ENCODE measurements around the gene FOXO3.
A peak's percentile ranks its signal among the peaks of the same experiment; 100 is the strongest.

The FOXO3 gene

GRCh38 chr6:108524528-108525248 is 36.0 kb upstream of the FOXO3 start:
- peaks cover 2% of the 10 kb centered on the region for H3K4me1 ChIP-seq (ENCODE audit: control insufficient read depth, insufficient read depth, low read depth, low read length)
- no peak overlapping the region for H3K27ac ChIP-seq (ENCODE audit: low read length, poor library complexity, severe bottlenecking)
- no peak overlapping the region for H3K18ac ChIP-seq (ENCODE audit: low read depth in 1 of 2, low read length in 2 of 2)
- no peaks in the 10 kb centered on the region for H3K27me3 ChIP-seq (ENCODE audit: control insufficient read depth in 1 of 2, insufficient read depth in 1 of 2, low read length in 2 of 2)
- H3K4ac ChIP-seq (ENCODE audit: low read depth in 1 of 2, low read length in 2 of 2), result no peak overlapping the region
- no peak overlapping the region for H2BK12ac ChIP-seq (ENCODE audit: low read length in 2 of 2)
- no peak overlapping the region for H4K91ac ChIP-seq (ENCODE audit: low read length)
- H3K79me1 ChIP-seq (replicated peaks; ENCODE audit: low read length, poor library complexity, severe bottlenecking), result no peaks in the 10 kb centered on the region
- no peak overlapping the region for H3K4me3 ChIP-seq (ENCODE audit: insufficient read depth in 1 of 2, low read depth in 1 of 2, low read length in 2 of 2)
- H3K36me3 ChIP-seq (ENCODE audit: control insufficient read depth in 1 of 2, insufficient read depth in 2 of 2, low read depth in 1 of 2, low read length in 2 of 2), result peaks cover 0 to 9% of the 10 kb centered on the region in 2 experiments
- no peak overlapping the region for H2AFZ ChIP-seq (ENCODE audit: low read depth, low read length)
- no peak overlapping the region for H3K23ac ChIP-seq (ENCODE audit: low read length in 2 of 2)
- no peak overlapping the region for H4K8ac ChIP-seq (ENCODE audit: low read length)
- H3K4me2 ChIP-seq (ENCODE audit: low read length, poor library complexity, severe bottlenecking), result no peak overlapping the region
- no peak overlapping the region for H2BK5ac ChIP-seq (ENCODE audit: low read depth, low read length, poor library complexity, severe bottlenecking)
- DNase-seq, result peak; percentile 7
- H2BK120ac ChIP-seq (ENCODE audit: low read depth, low read length), result no peak overlapping the region
- no peak overlapping the region for H3K9ac ChIP-seq (ENCODE audit: low read length)
- no peak overlapping the region for H2BK15ac ChIP-seq (ENCODE audit: low read depth, poor library complexity, severe bottlenecking)
- H3K9me3 ChIP-seq (ENCODE audit: control insufficient read depth, low read length), result no peaks in the 10 kb centered on the region
- H3K14ac ChIP-seq (ENCODE audit: low read length in 2 of 2), result no peak overlapping the region
- WGBS, result 66% methylated on average over 4 of the region's 5 CpGs
- H2AK5ac ChIP-seq (ENCODE audit: low read length, severe bottlenecking), result peak overlapping the region; percentile 70

- Histone ChIP-seq H3K4ac (ENCODE audit: low read depth in 1 of 2, low read length in 2 of 2) (no peak overlapping the region), H2AK5ac (ENCODE audit: low read length, severe bottlenecking) (no peak overlapping the region), H3K27ac (ENCODE audit: low read length, poor library complexity, severe bottlenecking) (no peak overlapping the region), H3K4me2 (ENCODE audit: low read length, poor library complexity, severe bottlenecking) (no peak overlapping the region), H3K27me3 (ENCODE audit: control insufficient read depth in 1 of 2, insufficient read depth in 1 of 2, low read length in 2 of 2) (no peaks in the 10 kb centered on the region), H3K36me3 (ENCODE audit: control insufficient read depth in 1 of 2, insufficient read depth in 2 of 2, low read depth in 1 of 2, low read length in 2 of 2) (peaks cover 0 to 3% of the 10 kb centered on the region in 2 experiments), H2BK15ac (ENCODE audit: low read depth, poor library complexity, severe bottlenecking) (no peak overlapping the region), H2BK120ac (ENCODE audit: low read depth, low read length) (no peak overlapping the region), H3K14ac (ENCODE audit: low read length in 2 of 2) (no peak overlapping the region), H4K91ac (ENCODE audit: low read length) (no peak overlapping the region), H3K79me1 (replicated peaks; ENCODE audit: low read length, poor library complexity, severe bottlenecking) (no peaks in the 10 kb centered on the region), H2AFZ (ENCODE audit: low read depth, low read length) (no peak overlapping the region), H3K18ac (ENCODE audit: low read depth in 1 of 2, low read length in 2 of 2) (no peak overlapping the region), H3K4me1 (ENCODE audit: control insufficient read depth, insufficient read depth, low read depth, low read length) (peaks cover 2% of the 10 kb centered on the region), H3K4me3 (ENCODE audit: insufficient read depth in 1 of 2, low read depth in 1 of 2, low read length in 2 of 2) (no peak overlapping the region), H2BK5ac (ENCODE audit: low read depth, low read length, poor library complexity, severe bottlenecking) (no peak overlapping the region), H2BK12ac (ENCODE audit: low read length in 2 of 2) (no peak overlapping the region), H3K9ac (ENCODE audit: low read length) (no peak overlapping the region), H4K8ac (ENCODE audit: low read length) (no peak overlapping the region), H3K9me3 (ENCODE audit: control insufficient read depth, low read length) (no peaks in the 10 kb centered on the region), H3K23ac (ENCODE audit: low read length in 2 of 2) (no peak overlapping the region)
- WGBS, result 82% methylated on average over 7 of the region's 7 CpGs
- peak; percentile 51 for DNase-seq
These were observed 34.0 kb upstream of the FOXO3 start for GRCh38 chr6:108526739-108527174.

DNA sequence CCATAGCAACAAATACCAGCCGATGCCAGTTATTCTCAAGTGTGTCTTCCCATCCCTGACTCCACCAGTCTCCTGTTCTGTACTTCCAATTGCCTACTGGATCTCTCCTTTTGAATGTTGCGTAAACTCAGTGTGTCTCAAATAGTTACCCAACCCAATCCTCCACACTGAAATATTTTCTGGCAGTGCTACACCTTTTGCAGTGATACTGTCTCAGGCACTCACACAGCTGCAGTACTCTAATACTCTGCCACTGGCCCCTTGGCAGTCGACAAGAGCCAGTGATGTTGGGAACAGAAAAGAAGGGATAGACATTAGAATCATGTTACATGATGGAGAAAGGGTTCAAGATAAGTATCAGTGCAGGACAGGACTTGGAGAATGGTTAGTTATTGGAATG is 31.8 kb upstream of the FOXO3 start:
- Histone ChIP-seq H3K79me1 (replicated peaks; ENCODE audit: low read length, poor library complexity, severe bottlenecking) (no peaks in the 10 kb centered on the region), H3K27ac (ENCODE audit: low read length, poor library complexity, severe bottlenecking) (no peak overlapping the region), H2AK5ac (ENCODE audit: low read length, severe bottlenecking) (no peak overlapping the region), H3K14ac (ENCODE audit: low read length in 2 of 2) (no peak overlapping the region), H2BK12ac (ENCODE audit: low read length in 2 of 2) (no peak overlapping the region), H4K8ac (ENCODE audit: low read length) (no peak overlapping the region), H4K91ac (ENCODE audit: low read length) (no peak overlapping the region), H2BK15ac (ENCODE audit: low read depth, poor library complexity, severe bottlenecking) (no peak overlapping the region), H3K4me3 (ENCODE audit: insufficient read depth in 1 of 2, low read depth in 1 of 2, low read length in 2 of 2) (no peak overlapping the region), H3K27me3 (ENCODE audit: control insufficient read depth in 1 of 2, insufficient read depth in 1 of 2, low read length in 2 of 2) (peaks cover 0 to 3% of the 10 kb centered on the region in 2 experiments), H3K4ac (ENCODE audit: low read depth in 1 of 2, low read length in 2 of 2) (no peak overlapping the region), H3K36me3 (ENCODE audit: control insufficient read depth in 1 of 2, insufficient read depth in 2 of 2, low read depth in 1 of 2, low read length in 2 of 2) (no peaks in the 10 kb centered on the region), H2BK120ac (ENCODE audit: low read depth, low read length) (no peak overlapping the region), H2AFZ (ENCODE audit: low read depth, low read length) (no peak overlapping the region), H3K9ac (ENCODE audit: low read length) (no peak overlapping the region), H3K23ac (ENCODE audit: low read length in 2 of 2) (no peak overlapping the region), H3K18ac (ENCODE audit: low read depth in 1 of 2, low read length in 2 of 2) (no peak overlapping the region), H3K9me3 (ENCODE audit: control insufficient read depth, low read length) (no peaks in the 10 kb centered on the region), H3K4me2 (ENCODE audit: low read length, poor library complexity, severe bottlenecking) (no peak overlapping the region), H2BK5ac (ENCODE audit: low read depth, low read length, poor library complexity, severe bottlenecking) (no peak overlapping the region), H3K4me1 (ENCODE audit: control insufficient read depth, insufficient read depth, low read depth, low read length) (peaks cover 2% of the 10 kb centered on the region)
- no peak for DNase-seq
- WGBS, result 94% methylated on average over 3 of the region's 3 CpGs

- Histone ChIP-seq H2BK5ac (ENCODE audit: low read depth, low read length, poor library complexity, severe bottlenecking) (no peak overlapping the region), H3K4me2 (ENCODE audit: low read length, poor library complexity, severe bottlenecking) (no peak overlapping the region), H2BK15ac (ENCODE audit: low read depth, poor library complexity, severe bottlenecking) (no peak overlapping the region), H3K4ac (ENCODE audit: low read depth in 1 of 2, low read length in 2 of 2) (no peak overlapping the region), H3K36me3 (ENCODE audit: control insufficient read depth in 1 of 2, insufficient read depth in 2 of 2, low read depth in 1 of 2, low read length in 2 of 2) (no peaks in the 10 kb centered on the region), H3K23ac (ENCODE audit: low read length in 2 of 2) (no peak overlapping the region), H2BK12ac (ENCODE audit: low read length in 2 of 2) (no peak overlapping the region), H2BK120ac (ENCODE audit: low read depth, low read length) (no peak overlapping the region), H4K8ac (ENCODE audit: low read length) (no peak overlapping the region), H3K4me3 (ENCODE audit: insufficient read depth in 1 of 2, low read depth in 1 of 2, low read length in 2 of 2) (no peak overlapping the region), H3K14ac (ENCODE audit: low read length in 2 of 2) (no peak overlapping the region), H3K27me3 (ENCODE audit: control insufficient read depth in 1 of 2, insufficient read depth in 1 of 2, low read length in 2 of 2) (peaks cover 0 to 11% of the 10 kb centered on the region in 2 experiments), H3K18ac (ENCODE audit: low read depth in 1 of 2, low read length in 2 of 2) (no peak overlapping the region), H2AK5ac (ENCODE audit: low read length, severe bottlenecking) (no peak overlapping the region), H3K27ac (ENCODE audit: low read length, poor library complexity, severe bottlenecking) (no peak overlapping the region), H3K9ac (ENCODE audit: low read length) (no peak overlapping the region), H3K79me1 (replicated peaks; ENCODE audit: low read length, poor library complexity, severe bottlenecking) (no peaks in the 10 kb centered on the region), H2AFZ (ENCODE audit: low read depth, low read length) (no peak overlapping the region), H3K9me3 (ENCODE audit: control insufficient read depth, low read length) (no peaks in the 10 kb centered on the region), H3K4me1 (ENCODE audit: control insufficient read depth, insufficient read depth, low read depth, low read length) (no peaks in the 10 kb centered on the region), H4K91ac (ENCODE audit: low read length) (no peak overlapping the region)
- WGBS, result 100% methylated on average over 1 of the region's 1 CpG
- no peak for DNase-seq
These were observed 29.4 kb upstream of the FOXO3 start for GRCh38 chr6:108531332-108531731.
